Prostate gland (tissue), 2 donors: ENCODE data around the gene SLCO3A1.

Experiments used
- CTCF ChIP-seq, 4 experiments: fragments of 200-600 bp in 2 of 4; fragments of 450-650 bp in 2 of 4; sonication (generic) in 2 of 4; IDR thresholded peaks; 1 replicate in 3 of 4; 2 replicates in 1 of 4; pipeline ENCODE4 v1.5.1; 2016 to 2019; ENCODE audit warnings: antibody characterized with exemption in 4 of 4, mild to moderate bottlenecking in 2 of 4, moderate library complexity in 2 of 4
- POLR2AphosphoS5 ChIP-seq: sonication (generic); formaldehyde crosslinking; IDR thresholded peaks from one replicate; pipeline ENCODE4 v1.6.1; 2017; ENCODE audit warnings: antibody characterized with exemption

DNA sequence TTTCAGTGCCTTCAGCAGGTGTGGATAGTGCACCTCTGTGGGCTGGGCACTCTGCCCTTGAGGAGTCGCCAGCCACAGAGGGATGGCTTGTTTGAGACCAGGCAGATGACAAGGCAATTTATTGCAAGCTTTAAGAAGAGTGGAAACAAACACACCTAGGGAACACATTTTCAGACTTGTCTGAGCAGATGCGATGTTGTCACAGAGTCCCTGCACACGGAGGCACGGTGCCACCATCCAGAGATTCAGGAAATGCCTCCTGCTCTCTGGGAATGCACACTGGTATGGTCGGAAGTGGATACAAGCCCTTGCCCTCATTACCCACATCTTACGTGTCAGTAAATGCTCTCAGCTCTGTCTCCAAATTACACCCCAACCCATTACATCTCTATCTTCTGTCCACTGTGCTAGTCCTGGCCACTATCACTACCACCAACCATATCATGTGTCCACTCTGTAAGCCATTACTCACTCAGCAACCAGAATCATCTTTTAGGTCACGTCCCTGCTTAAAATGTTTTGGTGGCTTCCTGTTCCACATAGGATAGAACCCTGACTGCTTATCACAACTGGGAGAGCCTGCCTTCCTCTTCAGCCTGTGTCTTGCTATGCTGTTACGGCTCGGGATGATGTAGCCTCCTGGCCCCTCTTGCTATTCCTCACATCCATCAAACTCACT lies 196.9 kb downstream of the SLCO3A1 start:
- TF ChIP-seq POLR2AphosphoS5 = peak; percentile 68
- TF ChIP-seq CTCF (IDR thresholded peaks at IDR 0.05) = no peak
